Measurements from ENCODE around the gene YAF2.

YAF2 gene

DNA sequence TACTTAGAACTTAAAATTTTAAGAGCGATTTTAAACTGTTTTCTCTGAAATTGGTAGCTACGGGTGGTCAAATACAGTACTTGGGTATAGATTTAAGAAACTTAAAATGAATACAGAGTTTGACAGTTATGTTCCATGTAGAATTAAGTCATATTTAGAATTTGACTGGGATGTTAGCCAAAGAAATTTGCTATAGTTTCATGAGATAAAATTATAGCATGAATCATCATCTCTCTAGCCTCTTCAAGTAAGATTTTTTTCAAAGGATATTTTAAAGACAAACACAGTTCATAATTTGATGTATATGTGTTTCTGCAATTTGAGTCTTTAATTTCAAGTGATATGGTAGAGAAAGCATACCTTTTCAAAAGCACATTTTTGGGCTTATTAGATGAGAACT, 46.8 kb upstream of the YAF2 start:
- Histone ChIP-seq H3K27me3 (ENCODE audit: insufficient read depth, low read length) (no peaks in the 10 kb centered on the region), H2AFZ (ENCODE audit: low read length) (no peak overlapping the region), H3F3A (ENCODE audit: insufficient read depth, low read length) (no peaks in the 10 kb centered on the region), H3K4me1 (ENCODE audit: insufficient read depth, low read length, severe bottlenecking) (no peaks in the 10 kb centered on the region), H3K79me2 (ENCODE audit: insufficient read depth, low read length) (no peaks in the 10 kb centered on the region), H3K4me2 (ENCODE audit: low read length) (no peak overlapping the region), H3K27ac (ENCODE audit: low read depth, low read length, poor library complexity, severe bottlenecking) (no peak overlapping the region), H3K4me3 (ENCODE audit: low read depth, low read length, poor library complexity, severe bottlenecking) (no peak overlapping the region), H3K9ac (ENCODE audit: low read length) (no peak overlapping the region), H3K36me3 (ENCODE audit: insufficient read depth, low read length) (no peaks in the 10 kb centered on the region), H3K9me2 (ENCODE audit: low read depth, low read length) (no peaks in the 10 kb centered on the region), H3K9me3 (ENCODE audit: low read length) (no peaks in the 10 kb centered on the region), H4K20me1 (ENCODE audit: insufficient read depth, low read length) (no peaks in the 10 kb centered on the region)
- TF ChIP-seq EZH2 (IDR thresholded peaks at IDR 0.05; ENCODE audit: borderline replicate concordance, low read length): no peak
- TF ChIP-seq, protein P1, sequence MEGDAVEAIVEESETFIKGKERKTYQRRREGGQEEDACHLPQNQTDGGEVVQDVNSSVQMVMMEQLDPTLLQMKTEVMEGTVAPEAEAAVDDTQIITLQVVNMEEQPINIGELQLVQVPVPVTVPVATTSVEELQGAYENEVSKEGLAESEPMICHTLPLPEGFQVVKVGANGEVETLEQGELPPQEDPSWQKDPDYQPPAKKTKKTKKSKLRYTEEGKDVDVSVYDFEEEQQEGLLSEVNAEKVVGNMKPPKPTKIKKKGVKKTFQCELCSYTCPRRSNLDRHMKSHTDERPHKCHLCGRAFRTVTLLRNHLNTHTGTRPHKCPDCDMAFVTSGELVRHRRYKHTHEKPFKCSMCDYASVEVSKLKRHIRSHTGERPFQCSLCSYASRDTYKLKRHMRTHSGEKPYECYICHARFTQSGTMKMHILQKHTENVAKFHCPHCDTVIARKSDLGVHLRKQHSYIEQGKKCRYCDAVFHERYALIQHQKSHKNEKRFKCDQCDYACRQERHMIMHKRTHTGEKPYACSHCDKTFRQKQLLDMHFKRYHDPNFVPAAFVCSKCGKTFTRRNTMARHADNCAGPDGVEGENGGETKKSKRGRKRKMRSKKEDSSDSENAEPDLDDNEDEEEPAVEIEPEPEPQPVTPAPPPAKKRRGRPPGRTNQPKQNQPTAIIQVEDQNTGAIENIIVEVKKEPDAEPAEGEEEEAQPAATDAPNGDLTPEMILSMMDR (IDR thresholded peaks at IDR 0.05; ENCODE audit: low read length): no peak

DNA sequence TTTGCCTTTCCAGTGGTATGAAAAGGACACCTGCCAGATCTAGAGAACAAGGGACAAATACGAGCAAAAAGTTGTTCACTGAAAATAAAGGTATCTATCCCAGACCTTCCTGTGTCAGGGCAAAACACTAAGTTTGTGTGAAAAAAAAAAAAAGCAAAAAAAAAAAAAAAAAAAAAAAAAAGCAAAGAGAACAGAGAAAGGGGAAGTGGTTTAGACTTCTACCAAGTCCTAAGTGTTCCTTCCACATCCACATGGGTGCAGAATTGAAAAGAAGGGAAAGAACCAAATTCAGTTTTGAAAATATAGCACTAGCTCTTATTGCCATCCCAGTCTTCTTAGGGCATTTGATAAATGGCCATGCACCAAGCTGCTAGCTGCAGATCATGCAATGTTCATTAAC, 46.1 kb upstream of the YAF2 start:
- Histone ChIP-seq H3K36me3 (ENCODE audit: insufficient read depth, low read length) (no peaks in the 10 kb centered on the region), H3K9ac (ENCODE audit: low read length) (no peak overlapping the region), H2AFZ (ENCODE audit: low read length) (no peak overlapping the region), H3K9me3 (ENCODE audit: low read length) (no peaks in the 10 kb centered on the region), H3F3A (ENCODE audit: insufficient read depth, low read length) (no peaks in the 10 kb centered on the region), H3K9me2 (ENCODE audit: low read depth, low read length) (no peaks in the 10 kb centered on the region), H4K20me1 (ENCODE audit: insufficient read depth, low read length) (no peaks in the 10 kb centered on the region), H3K4me1 (ENCODE audit: insufficient read depth, low read length, severe bottlenecking) (no peaks in the 10 kb centered on the region), H3K27ac (ENCODE audit: low read depth, low read length, poor library complexity, severe bottlenecking) (no peak overlapping the region), H3K4me3 (ENCODE audit: low read depth, low read length, poor library complexity, severe bottlenecking) (no peak overlapping the region), H3K27me3 (ENCODE audit: insufficient read depth, low read length) (no peaks in the 10 kb centered on the region), H3K4me2 (ENCODE audit: low read length) (no peak overlapping the region), H3K79me2 (ENCODE audit: insufficient read depth, low read length) (no peaks in the 10 kb centered on the region)
- TF ChIP-seq, protein P1 (IDR thresholded peaks at IDR 0.05; ENCODE audit: low read length): no peak
- TF ChIP-seq EZH2 (IDR thresholded peaks at IDR 0.05; ENCODE audit: borderline replicate concordance, low read length): no peak

DNA sequence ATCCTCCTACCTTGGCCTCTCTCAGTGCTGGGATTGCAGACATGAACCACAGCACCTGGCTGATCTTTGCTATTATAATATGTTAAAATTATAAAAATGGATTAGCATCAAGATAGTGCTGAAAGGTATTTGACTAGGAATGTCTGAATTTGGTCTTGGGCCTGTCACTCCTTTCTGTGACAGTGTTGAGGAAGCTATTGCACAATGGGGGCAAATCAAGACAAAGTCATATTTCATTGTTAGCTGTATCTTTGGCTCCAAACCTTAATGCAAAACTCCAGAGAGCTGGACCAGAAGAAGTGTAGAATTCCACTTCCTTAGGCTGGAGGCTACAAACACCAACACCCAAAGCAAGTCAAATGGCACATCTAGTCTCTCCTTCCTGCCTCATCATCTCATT, 45.7 kb upstream of the YAF2 start:
- no peak overlapping the region for H3K4me3 ChIP-seq (ENCODE audit: low read depth, low read length, poor library complexity, severe bottlenecking)
- H3K4me1 ChIP-seq (ENCODE audit: insufficient read depth, low read length, severe bottlenecking): no peaks in the 10 kb centered on the region
- no peak overlapping the region for H3K27ac ChIP-seq (ENCODE audit: low read depth, low read length, poor library complexity, severe bottlenecking)
- TF ChIP-seq, protein P1 (IDR thresholded peaks at IDR 0.05; ENCODE audit: low read length): no peak
- TF ChIP-seq EZH2 (IDR thresholded peaks at IDR 0.05; ENCODE audit: borderline replicate concordance, low read length): no peak
- no peaks in the 10 kb centered on the region for H3K9me2 ChIP-seq (ENCODE audit: low read depth, low read length)
- no peak overlapping the region for H2AFZ ChIP-seq (ENCODE audit: low read length)
- H3F3A ChIP-seq (ENCODE audit: insufficient read depth, low read length): no peaks in the 10 kb centered on the region
- no peaks in the 10 kb centered on the region for H3K27me3 ChIP-seq (ENCODE audit: insufficient read depth, low read length)
- no peaks in the 10 kb centered on the region for H3K9me3 ChIP-seq (ENCODE audit: low read length)
- no peak overlapping the region for H3K4me2 ChIP-seq (ENCODE audit: low read length)
- H3K36me3 ChIP-seq (ENCODE audit: insufficient read depth, low read length): no peaks in the 10 kb centered on the region
- H3K79me2 ChIP-seq (ENCODE audit: insufficient read depth, low read length): no peaks in the 10 kb centered on the region
- no peaks in the 10 kb centered on the region for H4K20me1 ChIP-seq (ENCODE audit: insufficient read depth, low read length)
- no peak overlapping the region for H3K9ac ChIP-seq (ENCODE audit: low read length)

Data from OCI-LY1 (cell line).